Neuronal stem cell (in vitro differentiated cells): ENCODE results near the gene SPNS2.

Experiments used
- DNase-seq: peaks from one replicate; pipeline ENCODE4 v3.0.0-alpha.2; 2013; ENCODE audit warnings: low spot score
- H2AFZ ChIP-seq: one replicate; pipeline ENCODE4 v1.6.1; 2013; ENCODE audit warnings: mild to moderate bottlenecking, low read length, inconsistent platforms
- H2AK5ac ChIP-seq: 2 replicates; pipeline ENCODE4 v1.6.1; 2013; ENCODE audit warnings: low read depth, mild to moderate bottlenecking, inconsistent platforms, low read length, moderate library complexity, mixed read lengths
- H2BK120ac ChIP-seq: 2 replicates; pipeline ENCODE4 v1.6.1; 2013; ENCODE audit warnings: low read depth, mild to moderate bottlenecking, inconsistent platforms, low read length, moderate library complexity, mixed read lengths
- H2BK12ac ChIP-seq: one replicate; pipeline ENCODE4 v1.6.1; 2013; ENCODE audit warnings: low read length, inconsistent platforms
- H2BK15ac ChIP-seq: 2 replicates; pipeline ENCODE4 v1.6.1; 2013; ENCODE audit warnings: mild to moderate bottlenecking, low read length, inconsistent platforms, mixed read lengths
- H2BK5ac ChIP-seq: one replicate; pipeline ENCODE4 v1.6.1; 2013; ENCODE audit warnings: inconsistent platforms, mild to moderate bottlenecking, low read length, moderate library complexity
- H3K14ac ChIP-seq: one replicate; pipeline ENCODE4 v1.6.1; 2013; ENCODE audit warnings: low read length, inconsistent platforms
- H3K18ac ChIP-seq: 2 replicates; pipeline ENCODE4 v1.6.1; 2013; ENCODE audit warnings: low read length, inconsistent platforms
- H3K23ac ChIP-seq: 2 replicates; pipeline ENCODE4 v1.6.1; 2013; ENCODE audit warnings: low read depth, mild to moderate bottlenecking, mixed read lengths, low read length, inconsistent platforms; ENCODE audit not compliant: poor library complexity
- H3K27ac ChIP-seq: replicated peaks from 3 replicates; pipeline ENCODE4 v1.5.1; 2013; ENCODE audit warnings: low read length, inconsistent platforms
- H3K27me3 ChIP-seq, 3 experiments: 2 replicates each; pipeline ENCODE4 v1.6.1; 2013; ENCODE audit warnings: low read length in 3 of 3, mild to moderate bottlenecking in 2 of 3, inconsistent platforms in 1 of 3, low read depth in 1 of 3, mixed read lengths in 1 of 3, moderate library complexity in 1 of 3; ENCODE audit not compliant: control insufficient read depth in 3 of 3, insufficient read depth in 3 of 3
- H3K36me3 ChIP-seq, 2 donors: replicated peaks in 1 of 2; 2 replicates each; pipeline ENCODE4 v1.6.1; 2013; ENCODE audit warnings: low read length in 2 of 2; ENCODE audit not compliant: control insufficient read depth in 2 of 2, insufficient read depth in 2 of 2
- H3K4ac ChIP-seq: 2 replicates; pipeline ENCODE4 v1.6.1; 2013; ENCODE audit warnings: inconsistent platforms, mild to moderate bottlenecking, low read length, moderate library complexity
- H3K4me1 ChIP-seq, 2 donors: 1 replicate in 1 of 2; 2 replicates in 1 of 2; pipeline ENCODE4 v1.6.1; 2013; ENCODE audit warnings: low read length in 2 of 2, low read depth in 1 of 2; ENCODE audit not compliant: control insufficient read depth in 2 of 2, insufficient read depth in 1 of 2
- H3K4me2 ChIP-seq: one replicate; pipeline ENCODE4 v1.6.1; 2013; ENCODE audit warnings: mild to moderate bottlenecking, low read length, inconsistent platforms; ENCODE audit not compliant: insufficient read depth, poor library complexity, severe bottlenecking
- H3K4me3 ChIP-seq, 2 donors: 2 replicates each; pipeline ENCODE4 v1.5.1; 2013; ENCODE audit warnings: low read length in 2 of 2, mild to moderate bottlenecking in 2 of 2, inconsistent platforms in 1 of 2, moderate library complexity in 1 of 2
- H3K79me1 ChIP-seq: one replicate; pipeline ENCODE4 v1.6.1; 2013; ENCODE audit warnings: low read depth, mild to moderate bottlenecking, inconsistent platforms, low read length, moderate library complexity
- H3K9ac ChIP-seq: one replicate; pipeline ENCODE4 v1.6.1; 2013; ENCODE audit warnings: mild to moderate bottlenecking, low read depth, low read length, inconsistent platforms; ENCODE audit not compliant: poor library complexity
- H3K9me3 ChIP-seq, 2 donors: replicated peaks in 1 of 2; 2 replicates each; pipeline versions ENCODE3 to v1.6.1; 2013; ENCODE audit warnings: low read length in 2 of 2, mild to moderate bottlenecking in 2 of 2, inconsistent platforms in 1 of 2, low read depth in 1 of 2, mixed read lengths in 1 of 2, moderate library complexity in 1 of 2; ENCODE audit not compliant: control insufficient read depth in 2 of 2, insufficient read depth in 1 of 2
- H4K8ac ChIP-seq: one replicate; pipeline ENCODE4 v1.6.1; 2013; ENCODE audit warnings: low read depth, mild to moderate bottlenecking, inconsistent platforms, low read length, moderate library complexity
- H4K91ac ChIP-seq: one replicate; pipeline ENCODE4 v1.6.1; 2013; ENCODE audit warnings: low read length, low read depth, mild to moderate bottlenecking, inconsistent platforms; ENCODE audit not compliant: poor library complexity
- WGBS, 2 donors: extraction: QIAGEN DNeasy Blood & Tissue Kit; methylation state at CpG; one replicate each; pipeline ENCODE4 v1.1.7; 2013; ENCODE audit warnings: missing lambda C conversion rate in 2 of 2, mixed read lengths in 1 of 2; ENCODE audit not compliant: insufficient read length in 2 of 2, insufficient replicate concordance in 1 of 2; ENCODE audit errors: extremely low coverage in 2 of 2; 5-methylcytosine and 5-hydroxymethylcytosine counted together

Gene SPNS2

DNA sequence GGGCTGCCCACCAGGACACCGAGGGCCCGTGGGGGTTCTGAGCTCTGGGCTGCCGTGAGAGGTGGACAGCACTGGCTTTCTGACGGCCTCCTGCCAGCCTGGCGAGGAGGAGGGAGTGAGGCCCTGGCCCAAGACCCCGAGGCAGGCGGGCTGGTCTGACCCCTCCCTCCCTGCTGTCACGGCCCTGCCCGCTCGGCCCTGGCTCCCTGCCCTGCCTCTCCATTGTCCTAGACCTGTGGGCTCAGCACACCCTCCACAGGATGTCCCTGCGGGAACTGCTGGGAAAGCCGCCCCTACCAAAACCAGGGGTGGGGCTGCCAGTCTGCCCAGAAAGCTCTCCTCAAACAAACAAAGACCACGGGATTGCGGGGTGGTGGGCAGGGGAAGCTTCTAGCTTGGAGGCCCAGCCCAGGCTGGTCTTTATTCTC, 20.7 kb downstream of the SPNS2 start:
- H3K18ac ChIP-seq = peak overlapping the region; percentile 90
- H3K79me1 ChIP-seq = no peaks in the 10 kb centered on the region
- H2AFZ ChIP-seq = peak overlapping the region; percentile 68
- H3K4me1 ChIP-seq = peaks cover 26 to 47% of the 10 kb centered on the region in 2 donors
- H4K91ac ChIP-seq = no peak overlapping the region
- no peaks in the 10 kb centered on the region for H3K9me3 ChIP-seq
- H3K36me3 ChIP-seq = no peaks in the 10 kb centered on the region
- H3K4me3 ChIP-seq = no peak overlapping the region
- no peak overlapping the region for H2BK120ac ChIP-seq
- no CpG with 5 or more reads among the region's 14 CpGs for WGBS, 2 donors
- no peak overlapping the region for H2BK12ac ChIP-seq
- no peak overlapping the region for H3K23ac ChIP-seq
- no peak overlapping the region for H3K4ac ChIP-seq
- H2BK5ac ChIP-seq = peak overlapping the region; percentile 10
- H2AK5ac ChIP-seq = peak overlapping the region; percentile 68
- DNase-seq = no peak
- H3K4me2 ChIP-seq = no peak overlapping the region
- H2BK15ac ChIP-seq = peak overlapping the region; percentile 60
- H3K27me3 ChIP-seq = no peaks in the 10 kb centered on the region
- H3K27ac ChIP-seq = no peak overlapping the region
- H3K14ac ChIP-seq = no peak overlapping the region
- no peak overlapping the region for H4K8ac ChIP-seq
- H3K9ac ChIP-seq = no peak overlapping the region

GRCh38 chr17:4520060-4520893, 21.6 kb downstream of the SPNS2 start:
- H4K91ac ChIP-seq = peak overlapping the region; percentile 81
- no peak overlapping the region for H3K27ac ChIP-seq
- DNase-seq = no peak
- no peak overlapping the region for H3K4me2 ChIP-seq
- no peak overlapping the region for H3K14ac ChIP-seq
- no peaks in the 10 kb centered on the region for H3K27me3 ChIP-seq
- H3K9me3 ChIP-seq = no peaks in the 10 kb centered on the region
- no peak overlapping the region for H4K8ac ChIP-seq
- H2AK5ac ChIP-seq = peak overlapping the region; percentile 23
- H3K4me3 ChIP-seq = no peak overlapping the region
- H2BK5ac ChIP-seq = peak overlapping the region; percentile 10
- H3K79me1 ChIP-seq = no peaks in the 10 kb centered on the region
- peak overlapping the region; percentile 39 for H3K18ac ChIP-seq
- H3K9ac ChIP-seq = no peak overlapping the region
- no peak overlapping the region for H3K4ac ChIP-seq
- H2BK15ac ChIP-seq = peak overlapping the region; percentile 60
- no CpG with 5 or more reads among the region's 19 CpGs for WGBS, 2 donors
- H2BK12ac ChIP-seq = no peak overlapping the region
- peak overlapping the region; percentile 68 for H2AFZ ChIP-seq
- H3K23ac ChIP-seq = no peak overlapping the region
- H2BK120ac ChIP-seq = no peak overlapping the region
- no peaks in the 10 kb centered on the region for H3K36me3 ChIP-seq
- peaks cover 17 to 38% of the 10 kb centered on the region in 2 donors for H3K4me1 ChIP-seq

GRCh38 chr17:4520894-4521600, 22.4 kb downstream of the SPNS2 start:
- H3K14ac ChIP-seq = no peak overlapping the region
- no peak overlapping the region for H2BK15ac ChIP-seq
- no peak overlapping the region for H3K18ac ChIP-seq
- H4K8ac ChIP-seq = no peak overlapping the region
- no peak overlapping the region for H3K27ac ChIP-seq
- peaks cover 14 to 33% of the 10 kb centered on the region in 2 donors for H3K4me1 ChIP-seq
- no peak overlapping the region for H2BK5ac ChIP-seq
- no peak overlapping the region for H2AK5ac ChIP-seq
- H3K79me1 ChIP-seq = no peaks in the 10 kb centered on the region
- H3K9me3 ChIP-seq = no peaks in the 10 kb centered on the region
- no peak overlapping the region for H3K9ac ChIP-seq
- H3K23ac ChIP-seq = no peak overlapping the region
- no peak overlapping the region for H3K4me3 ChIP-seq
- no CpG with 5 or more reads among the region's 8 CpGs for WGBS, 2 donors
- H3K36me3 ChIP-seq = no peaks in the 10 kb centered on the region
- H3K4ac ChIP-seq = no peak overlapping the region
- H2AFZ ChIP-seq = no peak overlapping the region
- no peak for DNase-seq
- no peak overlapping the region for H4K91ac ChIP-seq
- H2BK120ac ChIP-seq = no peak overlapping the region
- no peaks in the 10 kb centered on the region for H3K27me3 ChIP-seq
- H3K4me2 ChIP-seq = no peak overlapping the region
- no peak overlapping the region for H2BK12ac ChIP-seq

DNA sequence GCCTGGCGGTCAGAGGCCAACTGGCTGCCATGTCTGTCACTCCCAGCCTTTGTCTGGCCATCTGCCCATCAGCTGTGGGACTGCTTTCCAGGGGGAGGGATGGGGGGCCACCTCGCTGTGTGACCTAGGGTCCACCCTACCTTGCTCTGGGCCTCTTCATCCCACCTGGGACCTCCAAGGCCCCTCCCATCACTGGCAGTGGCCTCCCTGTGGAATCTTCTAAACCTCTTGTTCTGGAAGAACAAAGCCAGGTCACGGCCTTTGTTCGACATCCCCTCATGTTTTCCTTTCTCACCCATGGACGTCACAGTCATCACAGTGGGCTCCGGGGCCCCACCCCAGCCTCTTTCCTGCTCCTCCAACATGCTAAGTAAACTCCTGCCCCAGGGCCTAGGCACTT, 24.0 kb downstream of the SPNS2 start:
- Histone ChIP-seq H2BK5ac (peak overlapping the region; percentile 55), H2BK15ac (peak overlapping the region; percentile 40), H3K27me3 (peaks cover 0 to 11% (median 0%) of the 10 kb centered on the region in 3 experiments), H2AK5ac (peak overlapping the region; percentile 48), H3K4me2 (no peak overlapping the region), H2AFZ (peak overlapping the region; percentile 45), H2BK120ac (peak overlapping the region; percentile 90), H3K9me3 (no peaks in the 10 kb centered on the region), H2BK12ac (peak overlapping the region; percentile 63), H3K23ac (no peak overlapping the region), H3K79me1 (no peaks in the 10 kb centered on the region), H3K18ac (peak overlapping the region; percentile 83), H3K36me3 (no peaks in the 10 kb centered on the region), H3K4ac (no peak overlapping the region), H4K91ac (peak overlapping the region; percentile 96), H4K8ac (no peak overlapping the region), H3K27ac (no peak overlapping the region), H3K4me3 (no peak overlapping the region), H3K9ac (peak overlapping the region; percentile 44), H3K14ac (peak overlapping the region; percentile 60), H3K4me1 (peaks cover 14 to 33% of the 10 kb centered on the region in 2 donors)
- WGBS, 2 donors = no CpG with 5 or more reads among the region's 6 CpGs
- no peak for DNase-seq
